HG03565 (cell line): ENCODE data around the gene GLIS2.

Experiments
- ATAC-seq: cut with Tn5 transposase; IDR thresholded peaks from one replicate; pipeline ENCODE4 v1.9.1; 2021; ENCODE audit warnings: mild to moderate bottlenecking, moderate library complexity; ENCODE audit not compliant: unreplicated experiment

The GLIS2 gene

DNA sequence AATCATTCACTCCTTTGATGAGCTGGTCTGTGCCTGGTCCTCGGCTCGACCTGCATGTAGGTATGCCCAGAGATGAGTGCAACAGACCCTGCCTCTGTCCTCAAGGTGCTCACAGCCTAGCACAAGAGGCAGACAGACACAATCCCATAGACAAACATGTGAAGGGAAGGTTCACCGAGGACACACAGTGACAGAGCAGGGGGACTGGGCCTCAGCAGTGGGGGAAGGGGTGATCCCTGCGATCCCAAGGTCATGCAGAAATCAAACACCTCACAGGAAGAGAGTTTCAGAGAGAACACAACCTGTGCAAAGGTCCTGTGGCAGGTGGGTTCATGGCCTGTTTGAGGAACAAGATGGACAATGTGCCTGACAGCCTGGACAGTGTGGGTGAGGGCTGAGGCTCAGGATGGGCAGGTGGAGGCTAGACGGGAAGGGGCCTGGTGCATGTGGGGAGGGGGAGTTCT, 51.6 kb downstream of the GLIS2 start:
- no peak for ATAC-seq

DNA sequence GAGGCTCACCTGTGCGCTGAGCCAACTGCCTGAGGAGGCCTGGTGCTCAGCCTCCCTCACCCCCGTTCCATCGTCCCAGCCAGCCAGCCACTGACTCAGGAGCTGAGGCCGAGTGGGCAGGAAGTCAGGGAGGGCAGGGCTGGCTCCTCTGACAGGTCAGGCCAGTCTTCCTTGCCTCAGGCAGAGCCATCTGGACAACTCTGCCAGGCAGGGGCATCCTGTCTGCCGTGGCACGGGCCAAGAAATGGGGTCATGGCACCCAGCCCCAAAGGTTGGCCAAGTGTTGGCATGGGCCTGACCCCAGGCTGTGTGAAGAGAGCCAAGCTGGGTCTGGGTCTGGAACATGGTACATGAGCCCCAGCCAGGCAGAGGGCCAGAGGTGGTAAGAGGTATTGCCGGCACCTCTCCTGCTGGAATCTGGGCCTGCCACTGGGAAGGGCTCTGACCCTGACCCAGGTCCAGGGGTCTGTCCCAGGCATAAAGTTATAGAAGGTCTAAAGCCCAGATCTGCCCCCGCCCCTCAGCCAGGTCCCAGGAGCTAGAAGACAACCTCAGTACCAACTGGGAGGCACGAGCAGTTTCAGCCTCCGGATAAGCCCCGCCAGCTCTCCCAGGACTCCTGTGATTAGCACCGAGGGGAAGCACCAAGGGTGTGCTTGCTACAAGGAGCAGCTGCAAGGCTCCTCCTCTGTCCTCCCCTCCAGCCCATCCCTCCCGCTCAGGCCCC, 53.3 kb downstream of the GLIS2 start:
- ATAC-seq, result no peak

DNA sequence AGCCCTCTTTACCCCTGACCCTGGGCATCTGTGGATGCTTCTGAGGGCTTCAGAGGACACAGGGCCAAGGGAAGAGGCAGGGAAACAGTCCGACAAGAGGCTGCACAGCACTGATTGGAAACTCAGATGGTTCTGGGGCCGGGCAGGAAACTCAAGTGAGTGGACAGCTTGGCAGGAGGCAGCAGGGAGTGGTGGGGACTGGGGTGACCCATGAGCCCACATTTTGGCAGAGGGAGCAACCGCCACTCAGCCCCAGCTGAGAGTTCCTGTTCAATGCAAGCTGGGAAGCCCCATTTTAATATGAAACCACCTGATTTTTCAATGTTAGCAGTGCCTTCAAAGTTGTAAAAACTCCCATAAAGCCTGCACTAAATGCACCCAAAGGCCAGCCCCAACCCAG, 54.3 kb downstream of the GLIS2 start:
- no peak for ATAC-seq

DNA sequence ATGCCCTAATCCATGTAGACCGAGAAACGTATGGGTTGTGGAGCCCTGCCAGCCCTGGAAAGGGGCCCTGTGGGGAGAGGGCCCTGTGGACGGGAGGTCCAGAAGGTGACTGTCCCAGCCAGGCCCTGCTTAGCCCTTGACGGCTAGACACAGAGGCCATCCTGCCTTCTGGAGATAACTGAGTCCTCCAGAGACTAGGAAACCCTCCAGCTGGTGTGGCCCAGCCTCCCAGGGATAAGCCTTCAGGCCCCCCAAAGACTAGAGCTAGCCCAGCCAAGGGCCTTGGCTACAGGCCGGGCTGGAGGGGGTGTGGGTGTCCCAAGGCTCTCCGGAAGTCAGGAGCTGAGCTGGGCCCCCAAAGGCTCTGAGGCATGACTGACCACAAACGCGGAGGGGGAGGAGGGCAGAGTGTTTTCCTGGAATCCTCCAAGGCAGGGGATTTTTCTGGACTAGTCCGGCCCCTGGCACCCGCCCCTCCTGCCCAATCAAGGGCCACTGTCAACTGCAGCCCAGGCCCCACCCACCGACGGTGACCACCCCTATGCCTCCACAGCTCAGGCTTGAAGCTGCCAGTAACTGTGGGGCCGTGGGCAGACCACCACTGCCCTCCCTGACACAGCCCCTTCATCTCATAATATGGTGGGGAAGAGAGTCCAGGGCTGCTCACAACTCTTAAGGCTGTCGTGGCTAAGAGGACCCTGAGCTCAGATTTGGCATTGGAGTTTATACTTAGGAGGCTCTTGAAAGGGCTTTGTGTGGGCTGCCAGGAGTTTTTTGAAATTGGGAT, 54.9 kb downstream of the GLIS2 start:
- no peak for ATAC-seq

DNA sequence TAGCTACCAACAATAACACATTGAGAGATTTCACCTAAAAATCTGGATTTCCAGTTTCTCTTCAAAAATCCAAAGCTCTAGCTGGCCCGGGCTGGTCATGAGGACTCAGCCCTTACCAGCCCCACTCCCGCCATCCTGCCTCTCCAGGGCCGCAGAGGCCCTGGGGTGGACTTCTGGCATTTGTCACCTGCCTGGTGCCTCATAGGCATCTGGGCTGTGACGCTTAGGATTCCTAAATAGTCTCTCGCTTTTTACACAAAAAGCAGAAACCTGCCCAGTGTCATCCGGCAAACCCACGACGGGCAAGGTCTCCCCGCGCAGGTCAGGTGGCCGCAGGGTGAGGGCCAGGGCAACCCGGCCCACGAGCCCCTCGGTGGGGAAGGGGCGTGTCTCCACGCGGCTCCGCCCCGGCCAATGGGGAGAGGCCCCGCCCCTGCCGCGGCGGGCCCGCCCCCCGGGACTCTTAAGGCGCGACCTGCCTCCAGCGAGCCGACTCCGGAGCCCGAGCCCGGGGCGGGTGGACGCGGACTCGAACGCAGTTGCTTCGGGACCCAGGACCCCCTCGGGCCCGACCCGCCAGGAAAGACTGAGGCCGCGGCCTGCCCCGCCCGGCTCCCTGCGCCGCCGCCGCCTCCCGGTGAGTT, 55.6 kb downstream of the GLIS2 start, which contains the start of gene VASN:
VASN (plus strand) TSS at position 492 of the 644 bp plus-strand sequence. CDS start 9,030 bp downstream, outside the sequence.
- no peak for ATAC-seq

DNA sequence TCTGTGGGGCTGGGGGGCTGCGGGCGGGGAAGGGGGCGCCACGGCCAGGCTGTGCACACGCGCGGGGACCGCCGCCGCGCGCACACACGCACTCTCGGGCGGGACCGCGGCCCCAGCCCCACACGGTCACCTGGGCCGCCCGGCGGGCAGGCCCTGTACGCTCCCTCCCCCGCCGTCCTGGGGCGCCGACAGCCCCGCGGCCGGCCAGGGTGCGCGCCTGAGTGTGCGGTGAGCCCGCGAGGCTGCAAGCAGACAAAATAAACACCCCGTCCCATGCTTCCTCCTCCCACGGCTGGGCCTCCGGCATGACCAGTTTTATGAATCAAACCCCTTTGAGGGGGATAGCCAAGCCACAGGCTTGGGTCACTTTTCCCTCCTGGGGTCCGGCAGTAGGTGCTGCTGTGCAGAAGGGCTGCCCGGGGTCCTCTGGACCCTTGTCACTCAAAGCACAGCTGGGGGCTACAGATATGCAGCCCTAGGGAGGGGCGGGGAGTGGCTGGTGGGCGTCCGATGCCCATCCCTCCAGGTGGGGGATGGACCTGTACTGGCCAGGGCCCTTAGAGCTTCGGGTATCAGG, 56.2 kb downstream of the GLIS2 start:
- no peak for ATAC-seq

DNA sequence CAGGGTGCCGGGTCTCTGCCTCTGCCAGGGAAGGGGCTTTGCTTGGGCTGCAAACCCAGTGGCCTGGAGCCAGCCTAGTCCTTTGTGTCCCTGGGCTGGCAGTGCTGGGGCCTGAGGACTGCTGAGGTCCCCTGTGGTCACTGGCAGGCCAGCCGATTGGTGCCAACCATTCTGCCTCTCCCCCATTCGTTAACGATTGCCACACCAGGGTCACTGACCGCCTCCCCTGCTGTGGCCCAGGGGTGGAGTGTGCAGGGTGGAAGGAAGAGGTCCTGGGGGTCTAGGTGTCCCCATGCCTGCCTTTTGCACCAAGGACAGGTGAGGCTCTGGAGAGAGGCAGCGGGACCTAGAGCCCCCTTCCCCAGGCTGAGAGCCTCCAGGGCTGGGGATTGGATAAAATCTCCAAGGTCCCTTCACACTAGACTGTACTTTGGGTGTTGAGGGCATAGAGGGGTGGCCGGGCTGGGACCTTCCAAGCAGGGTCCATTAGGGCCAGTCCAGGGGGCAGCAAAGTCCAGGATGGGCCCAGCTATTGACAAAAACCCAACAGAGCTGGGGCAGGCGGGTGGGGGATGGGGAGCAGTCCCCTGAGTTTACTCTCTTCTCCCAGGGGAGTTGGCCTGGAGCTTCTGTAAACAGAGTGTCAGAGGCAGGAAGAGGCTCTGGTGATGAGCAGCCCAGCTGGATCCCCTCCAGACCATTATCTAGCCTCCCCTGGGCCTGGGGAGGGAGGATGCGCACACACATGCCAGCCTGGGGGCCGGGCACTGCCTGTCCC, 56.9 kb downstream of the GLIS2 start:
- ATAC-seq, result no peak

DNA sequence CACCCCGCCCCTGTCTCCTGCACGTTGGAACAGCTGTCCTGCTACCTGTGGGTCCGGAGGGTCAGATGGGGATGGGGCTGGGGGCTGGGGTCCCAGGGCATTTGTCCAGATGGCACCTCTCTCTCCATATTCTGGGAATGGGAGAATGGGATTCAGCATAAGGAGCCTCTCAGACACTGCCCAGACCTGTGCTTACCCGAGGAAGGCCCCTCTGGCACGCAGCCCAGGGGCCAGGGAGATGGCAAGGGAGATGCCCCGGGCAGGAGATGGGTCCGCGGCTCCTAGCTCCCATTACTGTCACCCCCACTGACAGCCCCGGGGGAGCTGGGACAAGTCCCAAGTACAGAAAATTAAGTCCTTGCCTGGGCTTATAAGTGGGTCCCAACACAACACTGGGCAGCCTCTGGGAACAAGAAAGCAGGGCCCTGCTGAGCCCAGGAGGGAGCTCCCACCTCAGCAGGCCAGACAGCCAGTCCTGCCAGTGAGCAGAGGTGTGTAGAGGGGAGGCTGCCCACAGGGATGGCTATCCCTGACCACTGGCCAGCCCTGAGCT, 57.6 kb downstream of the GLIS2 start:
- ATAC-seq, result no peak

DNA sequence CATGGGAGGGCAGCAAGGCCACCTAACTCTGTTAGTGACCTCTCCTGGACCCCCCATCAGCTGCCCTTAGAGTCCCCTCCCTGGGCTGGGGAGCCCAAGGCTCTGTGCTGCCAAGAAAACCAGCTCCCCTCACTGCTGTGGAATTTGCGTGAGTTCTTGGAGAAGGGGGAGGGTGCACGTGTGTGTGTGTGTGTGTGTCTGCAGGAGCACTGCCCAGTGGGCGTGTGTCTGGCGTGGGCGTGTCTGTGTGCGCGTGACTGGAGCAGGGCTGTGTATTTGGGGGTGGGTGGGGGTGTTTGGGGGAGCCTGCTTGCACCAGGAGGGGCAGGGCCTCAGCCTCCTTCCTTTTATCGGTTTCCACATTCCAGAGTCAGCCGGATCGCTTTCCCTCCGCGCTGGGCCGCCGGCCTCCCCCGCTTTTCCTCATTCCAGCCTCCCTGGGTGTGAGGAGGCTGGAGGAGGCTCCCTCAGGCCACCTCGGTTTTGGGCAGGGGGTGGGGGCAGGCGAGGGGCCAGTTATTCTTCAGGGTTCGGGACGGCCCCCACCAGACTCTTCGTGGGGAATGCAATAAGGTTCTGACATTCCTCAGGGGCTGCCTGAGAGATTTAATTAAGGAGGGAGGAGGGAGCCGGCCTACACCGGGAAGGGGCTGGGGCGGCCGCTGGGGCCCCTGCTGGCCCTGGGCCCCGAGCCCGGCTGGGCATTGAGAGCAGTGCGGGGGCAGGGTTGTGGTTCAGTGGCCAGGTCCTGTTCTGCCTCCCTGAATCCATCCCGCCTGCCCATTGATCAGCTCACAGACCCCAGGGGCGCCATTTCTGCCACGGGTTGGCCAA, 58.3 kb downstream of the GLIS2 start:
- no peak for ATAC-seq

DNA sequence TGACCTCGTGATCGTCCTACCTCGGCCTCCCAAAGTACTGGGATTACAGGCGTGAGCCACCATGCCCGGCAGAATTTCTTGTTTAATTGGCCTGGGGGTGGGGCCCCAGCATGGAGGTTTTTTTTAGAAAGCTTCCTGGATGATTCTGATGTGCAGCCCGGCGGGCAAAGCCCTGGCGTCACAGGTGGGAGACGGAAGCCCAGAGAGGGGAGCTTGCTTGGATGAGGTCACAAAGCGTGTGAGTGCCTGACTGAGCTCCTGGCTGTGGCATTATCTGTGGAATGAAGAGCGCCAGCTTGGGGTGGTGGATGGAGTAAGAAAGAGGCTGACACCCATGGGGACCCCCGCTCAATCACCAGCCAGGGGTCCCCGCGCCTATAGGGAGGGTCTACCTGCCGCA, 59.9 kb downstream of the GLIS2 start:
- ATAC-seq, result no peak

DNA sequence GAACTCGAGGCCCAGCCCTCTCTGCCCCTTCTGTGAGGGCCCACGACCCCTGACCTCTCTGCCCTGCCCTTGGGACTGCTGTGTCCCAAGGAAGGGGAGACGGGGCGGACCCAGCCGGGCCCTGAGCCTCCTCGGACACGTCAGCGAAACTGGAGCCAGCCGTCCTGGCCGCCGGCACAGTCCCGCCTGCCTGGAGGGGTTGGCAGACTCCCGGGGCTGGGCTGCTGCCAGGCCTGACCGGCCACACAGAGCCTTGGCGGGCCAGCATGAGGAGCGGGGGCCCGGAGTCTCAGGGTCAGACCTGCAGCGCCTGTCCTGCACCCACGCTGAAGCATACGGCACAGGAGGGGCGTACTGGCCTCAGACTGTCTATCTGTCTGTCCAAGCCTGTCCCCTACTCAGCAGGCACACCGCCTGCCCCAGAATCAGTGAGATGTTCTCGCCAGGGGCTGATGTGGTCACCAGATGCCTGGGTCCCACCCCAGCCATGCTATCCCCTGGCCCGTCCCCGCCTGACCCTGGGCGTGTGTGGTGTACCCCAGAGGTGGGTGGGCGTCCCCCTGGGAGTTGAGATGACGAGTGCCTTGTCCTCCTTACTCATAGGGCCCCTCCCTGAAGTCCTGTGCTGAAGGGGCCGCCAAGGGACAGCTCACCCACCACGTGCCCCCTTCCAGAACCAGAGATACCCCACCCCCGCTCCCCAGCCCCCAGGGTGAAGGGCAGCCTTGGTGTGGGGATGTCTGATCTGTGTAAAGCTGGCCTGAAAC, 60.4 kb downstream of the GLIS2 start:
- ATAC-seq, result no peak

DNA sequence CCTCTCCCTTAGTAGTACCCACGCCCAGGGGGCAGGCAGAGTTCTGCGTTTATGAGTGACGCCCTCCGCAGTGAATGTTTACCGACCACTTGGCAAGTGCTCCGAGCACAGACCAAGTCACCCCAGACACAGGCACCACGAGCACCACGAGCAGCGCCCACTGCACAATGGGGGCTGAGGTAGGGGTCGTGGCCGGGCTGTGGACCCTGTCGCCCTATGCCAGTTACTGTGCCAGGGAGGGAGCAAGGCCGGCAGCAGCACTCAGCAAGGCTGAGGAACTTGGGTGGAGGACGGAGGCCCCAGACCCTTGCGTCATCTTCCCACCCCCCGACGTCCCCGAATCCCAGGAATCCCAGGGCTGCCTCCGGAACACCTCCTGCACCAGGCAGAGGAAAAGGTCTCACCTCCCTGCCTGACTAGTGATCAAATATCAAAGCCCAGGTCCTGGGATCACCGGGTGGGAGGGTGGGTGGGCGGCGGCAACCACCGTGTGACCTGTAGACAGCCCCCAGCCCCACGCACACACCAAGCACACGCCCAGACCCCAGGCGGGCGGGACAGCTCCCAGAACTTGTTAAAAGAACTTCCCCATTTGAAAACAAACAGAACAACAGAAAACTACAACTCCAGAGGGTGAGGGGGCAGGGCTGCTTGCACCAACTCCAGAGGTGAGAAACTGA, 61.2 kb downstream of the GLIS2 start:
- ATAC-seq, result no peak

DNA sequence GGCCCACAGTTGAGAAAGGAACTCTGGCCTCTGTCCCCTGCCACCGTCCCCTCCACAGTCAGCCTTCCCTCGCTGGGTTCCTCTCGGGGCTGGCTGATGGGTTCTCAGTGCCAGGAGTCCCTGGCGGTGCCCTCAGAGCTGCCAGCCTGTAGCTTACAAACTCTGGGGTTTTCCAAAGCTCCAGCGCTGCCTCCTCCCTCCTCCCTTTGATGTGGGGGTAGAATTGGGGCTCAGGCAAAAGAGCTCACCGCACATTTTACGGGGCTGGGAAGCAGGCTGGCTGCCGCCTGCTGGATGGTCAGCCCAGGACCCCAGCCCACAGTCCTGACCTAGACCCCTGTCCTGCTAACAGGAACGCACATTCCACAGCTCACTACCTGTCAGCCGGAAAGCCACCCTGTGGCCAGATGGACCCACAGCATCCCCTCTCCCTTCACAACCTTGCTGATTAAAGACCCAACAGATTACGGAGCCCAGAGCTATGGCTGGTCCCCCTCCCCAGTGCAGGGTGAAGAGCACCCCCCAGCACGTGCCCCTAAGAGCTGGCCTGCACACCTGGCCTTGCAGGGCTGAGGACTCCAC, 61.8 kb downstream of the GLIS2 start:
- no peak for ATAC-seq

DNA sequence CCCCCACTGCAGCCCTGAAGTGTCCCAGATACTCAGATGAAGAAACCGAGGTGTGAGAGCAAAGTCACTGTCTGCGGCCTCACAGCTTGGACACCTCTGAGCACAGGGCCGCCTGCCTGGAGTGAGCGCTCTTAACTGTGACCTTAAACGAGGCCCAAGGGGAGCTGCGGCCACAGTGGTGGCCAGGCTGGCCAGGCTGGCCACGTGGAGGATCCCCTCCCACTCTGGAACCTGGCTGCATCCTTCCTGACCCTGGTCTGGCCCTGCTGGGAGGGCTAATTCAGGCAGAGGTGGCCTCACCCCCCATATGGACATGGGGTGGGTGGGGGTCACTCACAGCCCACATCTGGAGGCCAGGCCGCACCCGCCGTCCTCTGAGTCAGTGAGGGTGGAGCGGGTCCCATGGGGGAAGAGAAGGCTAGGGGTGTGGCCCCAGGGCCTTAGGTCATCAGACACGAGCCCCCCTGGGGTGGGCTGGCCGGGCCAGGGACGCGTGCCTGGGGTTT, 62.3 kb downstream of the GLIS2 start:
- no peak for ATAC-seq

DNA sequence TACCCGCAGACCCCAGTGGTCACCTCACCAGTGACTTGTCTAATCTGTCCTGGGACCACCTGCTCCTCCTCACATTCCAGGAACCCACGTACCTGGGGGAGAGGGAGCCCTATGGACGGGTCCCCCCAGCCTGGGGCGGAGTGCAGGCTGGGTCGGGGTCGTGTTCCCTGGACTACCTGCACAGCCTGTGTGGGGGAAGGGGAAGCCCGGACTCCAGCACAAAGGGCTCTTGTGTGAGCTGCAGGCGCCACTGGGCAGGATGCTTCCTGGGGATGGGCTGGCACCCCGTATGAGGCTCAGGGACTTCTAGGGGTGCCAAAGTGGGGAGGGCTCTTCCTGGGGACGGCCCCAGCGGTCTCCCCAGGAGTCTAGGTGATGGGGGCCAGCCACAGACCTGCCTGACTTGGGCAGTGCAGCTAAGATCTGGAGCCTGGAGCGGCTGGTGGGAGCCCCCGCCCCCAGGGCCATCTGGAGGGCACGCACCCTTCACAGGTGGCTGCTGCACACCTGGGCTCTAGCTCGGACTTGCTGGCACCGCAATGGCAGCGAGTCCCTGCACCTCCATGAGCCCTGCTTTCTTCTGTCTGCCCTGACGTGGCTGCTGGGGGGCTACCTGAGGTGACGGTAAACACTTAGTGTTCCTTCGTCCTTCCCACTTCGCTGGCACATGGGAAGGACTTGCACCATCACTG, 63.3 kb downstream of the GLIS2 start:
- no peak for ATAC-seq

DNA sequence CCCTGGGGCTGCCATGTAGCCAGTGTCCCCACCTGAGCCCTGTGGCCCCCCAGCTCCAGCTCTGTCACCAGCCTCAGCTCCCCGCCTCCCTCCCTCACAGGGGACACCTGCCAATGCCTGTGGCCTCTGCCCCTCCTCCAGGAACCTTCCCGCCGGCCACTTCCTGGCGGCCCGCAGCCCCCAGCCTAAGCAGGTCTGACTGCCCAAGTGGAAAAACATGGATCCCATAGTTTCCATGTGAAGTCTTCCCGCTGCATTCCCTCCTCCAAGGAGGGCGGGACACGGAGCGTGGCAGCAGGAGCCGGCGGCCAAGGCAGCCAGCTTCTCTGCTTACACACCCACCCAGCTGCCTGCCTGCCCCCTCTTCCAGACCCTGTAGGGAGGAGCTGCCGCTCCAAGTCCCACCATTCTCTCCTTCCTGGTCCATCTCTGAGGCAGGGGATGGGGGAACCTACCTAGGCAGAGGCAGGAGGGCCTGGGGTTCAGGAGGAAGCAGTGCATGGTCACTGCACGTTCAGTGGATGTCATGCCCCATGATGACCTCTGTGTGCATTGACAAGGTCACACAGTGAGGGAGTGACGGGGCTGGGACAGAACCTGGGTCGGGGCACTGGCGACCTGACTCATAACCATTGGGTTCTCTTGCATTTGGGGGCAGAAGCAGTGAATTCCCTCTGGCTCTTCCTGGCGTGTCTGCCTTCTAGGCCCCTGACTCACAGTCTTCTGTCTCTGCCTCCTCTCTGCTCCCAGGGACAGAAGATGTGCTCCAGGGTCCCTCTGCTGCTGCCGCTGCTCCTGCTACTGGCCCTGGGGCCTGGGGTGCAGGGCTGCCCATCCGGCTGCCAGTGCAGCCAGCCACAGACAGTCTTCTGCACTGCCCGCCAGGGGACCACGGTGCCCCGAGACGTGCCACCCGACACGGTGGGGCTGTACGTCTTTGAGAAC, 64.5 kb downstream of the GLIS2 start:
- no peak for ATAC-seq
